Femur (tissue), 1 donor: ENCODE results near the gene KLF5.
"Not testable (repeated sequence)": the region's sequence is repeated elsewhere in the genome, so short reads cannot be mapped to it uniquely, and the experiment has no call there.

Experiments used
- DNase-seq: peaks from one replicate; pipeline ENCODE4 v3.0.0-alpha.2; 2017

Gene KLF5

DNA sequence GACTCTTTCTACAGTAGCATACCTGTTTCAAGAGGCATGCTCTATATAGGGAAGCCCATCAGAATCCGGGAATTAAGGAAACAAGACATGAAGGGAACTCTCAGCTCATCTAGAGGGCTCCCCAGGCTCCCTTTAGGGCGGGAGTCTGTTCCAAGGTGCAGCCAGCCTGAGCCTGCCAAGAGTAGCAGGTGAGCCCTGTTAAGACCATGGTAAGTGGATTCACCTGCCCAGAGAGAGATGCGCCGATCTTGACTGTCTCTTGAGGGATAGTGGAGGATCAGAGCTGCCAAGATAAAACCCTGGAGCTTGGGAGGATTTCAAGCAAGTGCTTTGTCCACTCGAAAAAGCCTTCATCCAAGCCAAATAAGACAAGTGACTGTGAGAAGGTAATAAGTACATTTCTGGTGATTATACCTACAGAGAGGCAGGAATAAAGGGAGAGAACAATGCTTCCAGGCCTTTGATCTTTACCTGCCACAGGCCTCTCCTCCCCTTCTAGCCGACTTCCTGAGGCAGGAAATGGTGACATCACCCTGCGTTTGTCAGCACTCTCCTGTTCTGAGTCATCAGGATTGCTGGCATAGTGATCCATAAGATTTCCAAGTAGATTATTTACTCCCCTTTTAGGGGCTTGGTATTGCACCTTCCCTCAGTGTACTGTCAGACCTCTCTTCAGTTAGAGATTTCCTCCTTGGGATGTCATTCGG, 31.5 kb downstream of the KLF5 start:
- no peak for DNase-seq

DNA sequence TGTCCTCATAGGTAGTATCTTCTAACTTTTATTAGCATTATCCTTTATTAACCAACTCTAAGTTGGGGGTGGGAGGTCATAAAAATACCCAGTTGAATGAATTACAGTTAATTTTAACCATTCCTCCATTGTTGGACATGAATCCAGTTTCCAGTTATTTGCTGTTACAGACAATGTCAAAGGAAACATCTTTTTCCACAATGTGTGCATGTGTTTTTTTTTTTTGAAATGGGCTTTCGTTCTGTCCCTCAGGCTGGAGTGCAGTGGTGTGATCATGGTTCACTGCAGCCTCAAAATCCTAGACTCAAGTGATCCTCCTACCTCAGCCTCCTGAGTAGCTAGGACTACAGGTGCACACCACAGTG, 32.0 kb downstream of the KLF5 start:
- DNase-seq, result no peak

DNA sequence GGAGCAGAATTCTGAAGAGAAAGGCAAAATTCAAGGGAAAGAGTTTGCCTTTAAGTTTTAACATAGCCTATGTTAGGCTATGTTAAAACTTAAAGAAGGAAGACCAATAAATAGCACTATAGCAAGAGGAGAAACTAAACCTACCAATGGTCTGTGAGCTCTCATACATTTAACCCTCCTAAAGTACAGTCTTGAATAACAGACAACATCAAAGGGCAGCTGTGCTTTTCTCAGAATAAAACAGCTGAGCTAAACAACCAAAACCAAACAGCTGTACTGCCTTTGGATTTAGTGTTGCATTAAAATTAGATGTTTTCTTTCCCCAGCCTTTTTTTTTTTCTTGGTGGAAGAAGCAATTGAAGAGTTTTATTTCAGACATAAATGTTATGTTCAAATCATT, 34.0 kb downstream of the KLF5 start:
- DNase-seq, result no peak

DNA sequence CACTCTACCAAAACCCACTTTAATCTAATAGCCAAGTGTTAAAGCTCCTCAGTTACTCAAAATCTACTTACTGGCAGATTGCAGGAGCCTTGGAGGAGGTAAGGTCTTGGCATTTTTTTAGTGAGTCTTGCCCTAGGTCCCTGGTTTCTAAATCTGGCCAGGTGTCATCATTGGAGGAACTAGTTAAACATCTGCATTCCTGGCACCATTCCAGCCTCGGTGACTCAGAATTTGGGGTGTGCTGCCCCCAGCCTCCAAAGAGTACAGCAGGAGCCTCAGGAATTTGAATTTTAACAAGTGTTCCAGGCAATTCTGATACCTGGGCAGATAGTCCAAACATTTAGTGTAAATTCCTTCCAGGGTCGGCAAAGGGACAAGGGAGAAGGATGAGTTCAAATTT, 37.4 kb downstream of the KLF5 start:
- no peak for DNase-seq

DNA sequence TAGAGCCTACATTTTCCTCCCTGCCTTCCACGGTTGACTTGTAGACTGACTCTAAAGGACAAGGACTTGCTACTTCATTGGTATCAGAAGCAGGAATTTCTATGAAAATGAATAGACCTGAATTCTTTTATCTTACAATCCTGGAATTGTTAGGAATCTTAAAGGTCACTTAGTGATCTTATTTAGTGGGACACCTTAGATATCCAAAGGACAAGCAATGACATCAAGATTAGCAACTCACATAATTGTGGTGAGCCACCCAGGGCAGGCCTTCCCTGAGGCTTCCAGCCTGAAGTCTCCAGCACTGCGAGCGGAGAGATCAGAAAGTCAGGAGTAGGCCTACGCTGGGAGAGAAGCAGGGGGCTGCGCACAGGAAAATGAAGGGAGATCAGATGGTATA, 37.8 kb downstream of the KLF5 start:
- no peak for DNase-seq

DNA sequence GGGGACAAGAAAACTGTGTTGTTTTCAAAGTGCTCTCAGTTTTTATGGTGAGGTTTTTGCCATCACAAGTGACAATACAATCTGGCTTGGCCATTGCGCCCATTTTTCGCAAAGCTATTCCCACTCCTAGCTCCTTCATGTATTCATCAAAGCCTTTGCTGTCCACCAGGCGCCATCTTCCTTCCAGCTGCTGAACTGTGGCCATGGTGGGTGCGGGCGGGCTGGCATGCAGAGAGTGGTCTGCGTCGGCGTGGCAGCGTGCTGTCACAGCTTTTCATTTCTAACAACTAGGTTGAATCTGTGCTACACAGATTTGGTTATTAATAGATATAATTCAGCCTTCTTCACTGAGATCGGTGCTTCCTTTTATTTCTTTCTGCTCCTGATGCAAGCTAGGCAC, 42.0 kb downstream of the KLF5 start:
- DNase-seq, result not testable (repeated sequence)

DNA sequence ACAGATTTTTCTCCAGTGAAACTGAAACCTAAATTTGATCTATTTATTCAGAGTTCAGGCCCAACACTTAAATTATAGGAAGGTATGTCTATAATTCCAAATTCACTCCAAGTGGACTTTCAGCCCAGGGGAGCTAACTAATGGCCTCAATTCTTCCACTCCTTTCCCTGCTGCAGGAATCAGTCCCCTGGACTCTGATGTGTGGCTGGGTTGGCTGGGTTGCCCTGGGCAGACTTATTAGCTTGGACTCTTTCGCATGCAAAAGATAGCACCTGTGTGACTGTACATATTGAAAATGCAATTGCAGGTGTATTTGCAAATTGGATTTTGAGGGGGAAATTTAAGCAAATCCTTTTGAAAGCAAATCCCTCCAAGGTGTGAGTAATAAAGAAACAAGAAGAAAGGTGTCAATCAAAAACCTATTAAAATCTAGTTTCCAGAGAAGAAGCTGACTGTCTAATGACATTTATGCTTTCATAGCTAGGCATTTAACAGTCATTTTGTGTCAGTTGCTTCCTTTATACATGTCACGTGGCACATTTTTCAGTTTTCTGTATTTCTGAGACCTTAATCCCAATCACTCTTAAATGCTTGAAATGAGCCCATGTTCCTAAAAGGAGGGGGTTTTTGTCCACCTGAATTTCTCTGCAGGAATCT, 42.7 kb downstream of the KLF5 start:
- no peak for DNase-seq

DNA sequence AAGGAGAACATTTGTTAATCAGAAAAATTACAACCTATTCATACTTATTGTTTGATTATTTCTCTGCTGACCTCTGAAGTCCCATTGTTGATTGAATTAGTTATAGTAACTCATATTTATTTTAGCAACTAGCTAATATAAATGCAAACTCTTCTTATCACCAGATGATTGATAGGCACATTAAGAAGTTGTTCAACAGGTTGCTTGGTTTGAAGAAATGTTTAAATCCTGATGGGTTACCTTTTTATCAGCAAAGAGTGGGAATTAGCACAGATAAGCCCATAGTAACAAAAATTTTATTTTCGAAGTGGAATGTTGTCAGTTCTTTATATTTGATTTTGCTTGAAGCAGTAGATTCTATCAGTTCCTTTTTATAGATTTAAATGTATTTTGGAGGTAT, 44.4 kb downstream of the KLF5 start:
- DNase-seq, result no peak

DNA sequence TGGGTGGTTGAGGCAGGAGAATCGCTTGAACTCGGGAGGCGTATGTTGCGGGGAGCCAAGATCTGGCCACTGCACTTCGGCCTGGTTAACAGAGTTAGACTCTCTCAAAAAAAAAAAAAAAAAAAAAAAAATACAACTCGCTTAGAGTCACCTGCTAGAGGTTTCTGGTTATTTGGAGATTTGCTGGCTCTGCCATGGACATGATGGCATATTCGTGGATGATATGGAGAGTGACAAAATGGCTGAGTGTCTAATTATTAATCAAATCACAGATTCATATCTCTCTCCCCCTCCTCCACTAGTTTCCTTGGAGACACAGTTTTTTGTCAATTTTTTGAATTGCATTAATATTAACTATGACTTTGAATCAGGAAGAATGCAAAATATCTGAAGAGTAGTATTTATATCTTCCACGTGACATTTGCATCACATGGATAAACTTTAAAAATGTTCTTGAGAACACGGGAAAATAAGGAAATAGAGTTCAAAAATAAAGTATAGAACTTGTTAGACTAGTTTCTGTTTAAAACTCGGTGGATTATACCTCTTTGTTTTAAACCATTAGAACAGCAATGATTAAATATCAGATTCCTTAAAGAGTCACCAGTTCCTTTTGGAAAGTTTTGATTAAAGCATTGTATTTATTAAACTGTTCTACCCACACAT, 47.8 kb downstream of the KLF5 start:
- DNase-seq, result no peak

DNA sequence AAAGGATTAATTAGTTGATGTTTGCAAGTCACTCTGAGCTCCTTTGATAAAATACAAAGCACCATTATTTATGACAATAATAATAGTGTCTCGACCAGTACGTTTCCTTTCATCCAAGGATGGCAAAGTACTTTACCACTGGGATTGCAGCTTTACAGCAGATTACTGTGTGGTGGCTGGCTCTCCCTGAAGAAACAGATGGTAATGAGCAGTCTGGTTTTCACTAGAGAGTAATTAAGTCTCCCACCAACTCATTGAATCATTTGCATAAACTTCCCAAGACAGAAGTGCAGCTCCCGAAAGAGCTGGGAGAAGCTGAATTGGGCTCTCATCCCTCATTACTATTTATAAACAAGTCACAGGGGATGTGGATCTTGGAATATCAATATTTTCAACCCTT, 48.7 kb downstream of the KLF5 start:
- DNase-seq, result no peak

DNA sequence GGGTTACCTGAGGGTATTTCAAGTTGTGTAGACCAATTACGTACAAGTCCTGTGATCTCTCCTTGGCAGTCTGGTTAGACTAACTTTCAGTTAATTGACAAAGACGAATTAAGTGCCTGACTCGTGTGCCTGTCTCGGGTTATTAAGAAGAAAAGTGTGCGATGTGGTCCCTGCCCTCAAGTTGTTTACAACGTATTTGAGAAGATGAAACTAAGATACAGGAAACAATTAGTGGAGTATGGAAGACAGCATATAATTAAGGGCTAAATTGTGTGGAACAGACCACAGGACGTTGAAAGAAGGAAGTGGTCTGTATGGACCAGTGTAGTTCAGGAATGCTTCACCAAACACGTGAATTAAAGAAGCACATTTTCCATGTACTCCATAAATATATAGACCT, 49.2 kb downstream of the KLF5 start:
- no peak for DNase-seq

DNA sequence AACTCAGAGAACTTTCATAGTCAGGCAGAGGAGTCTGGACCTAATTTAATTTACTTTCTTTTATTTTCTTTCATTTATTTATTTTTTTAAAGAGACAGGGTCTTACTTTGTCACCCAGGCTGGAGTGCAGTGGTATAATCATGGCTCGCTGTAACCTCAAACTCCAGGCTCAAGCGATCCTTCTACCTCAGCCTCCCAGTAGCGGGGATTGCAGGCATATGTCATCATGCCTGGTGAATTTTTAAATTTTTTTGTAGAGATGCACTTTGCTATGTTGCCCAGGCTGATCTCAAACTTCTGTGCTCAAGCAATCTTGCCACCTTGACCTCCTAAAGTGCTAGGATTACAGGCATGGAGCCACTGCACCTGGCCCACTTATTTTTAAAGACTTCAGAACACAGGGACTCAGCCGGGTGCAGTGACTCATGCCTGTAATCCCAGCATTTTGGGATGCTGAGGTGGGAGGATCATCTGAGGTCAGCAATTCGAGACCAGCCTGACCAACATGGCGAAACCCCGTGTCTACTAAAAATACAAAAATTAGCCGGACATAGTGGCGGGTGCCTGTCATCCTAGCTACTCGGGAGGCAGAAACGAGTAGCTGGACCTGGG, 50.6 kb downstream of the KLF5 start:
- DNase-seq, result no peak

DNA sequence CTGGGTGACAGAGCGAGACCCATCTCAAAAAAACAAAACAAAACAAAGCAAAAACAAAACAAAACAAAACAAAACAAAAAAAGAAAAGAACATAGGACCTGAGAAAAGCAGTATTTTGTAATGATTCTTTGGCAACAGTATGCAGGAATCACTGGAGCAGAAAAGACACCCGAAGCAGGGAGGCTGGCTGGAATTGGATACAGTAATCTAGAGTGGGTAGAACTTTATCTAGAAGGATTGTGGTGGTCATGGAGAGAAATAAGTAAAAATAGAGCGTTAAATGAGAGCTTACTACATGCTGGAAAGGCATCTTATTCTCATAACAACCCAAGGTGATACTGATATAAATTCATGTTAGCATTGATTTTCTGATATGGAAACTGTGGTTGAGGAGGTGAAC, 51.2 kb downstream of the KLF5 start:
- no peak for DNase-seq

DNA sequence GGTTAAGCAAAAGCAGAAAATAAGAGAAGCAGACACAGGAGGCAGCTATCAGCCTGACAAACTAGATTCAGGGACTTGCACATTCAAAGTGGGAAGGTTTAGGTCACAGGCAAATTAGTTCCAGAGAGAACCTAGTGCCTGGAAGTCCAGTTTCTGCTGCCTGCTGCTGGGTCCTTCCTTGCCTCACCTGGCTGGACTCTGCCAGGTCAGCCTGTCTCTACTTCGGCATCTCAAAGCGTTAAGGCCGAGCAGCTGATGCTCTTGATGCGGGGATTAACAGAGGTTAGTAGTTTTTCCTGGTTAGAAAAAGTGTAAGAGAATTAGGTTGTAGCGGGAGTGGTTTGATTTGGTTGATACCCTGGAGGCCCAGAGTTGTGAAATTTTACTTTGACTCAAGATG, 52.0 kb downstream of the KLF5 start:
- DNase-seq, result no peak

DNA sequence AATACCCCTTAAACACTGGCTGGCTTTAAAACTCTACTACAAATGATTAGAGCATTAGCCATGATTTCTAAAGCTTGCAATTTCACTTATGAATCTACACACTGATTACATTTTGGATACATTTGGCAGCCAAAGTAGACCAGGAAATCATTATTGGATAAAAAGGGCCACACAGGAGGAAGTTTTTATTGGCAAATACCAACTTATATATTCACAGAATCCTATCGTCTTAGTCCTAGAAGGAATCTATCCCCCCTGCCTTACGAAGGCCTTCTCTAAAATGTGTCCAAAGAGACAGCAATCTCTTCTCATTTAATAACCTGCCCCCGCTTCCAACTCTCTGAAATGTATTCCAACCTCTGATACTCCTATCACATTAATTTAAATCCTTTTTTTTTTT, 52.5 kb downstream of the KLF5 start:
- DNase-seq, result no peak

DNA sequence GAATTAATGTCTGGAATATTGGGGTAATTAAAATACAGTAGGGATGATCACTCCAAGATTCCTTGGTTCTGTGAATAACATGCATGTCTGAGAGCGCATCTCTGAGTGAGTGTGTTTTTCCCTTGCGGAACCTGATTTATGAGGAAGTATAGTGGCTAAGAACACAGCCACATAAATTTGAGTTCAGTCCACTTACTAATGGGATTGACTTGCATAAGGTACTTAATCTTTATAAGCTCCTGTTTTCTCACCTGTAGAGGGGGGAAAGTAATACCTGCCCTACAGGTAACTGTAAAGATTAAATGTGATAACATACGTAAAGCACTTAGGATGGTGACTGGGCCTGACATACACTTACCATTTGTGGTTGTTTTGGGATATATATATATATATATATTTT, 60.8 kb downstream of the KLF5 start:
- no peak for DNase-seq
